ENCODE results near the gene DMD. TPM values are rescaled to one million over a fixed set of nuclear protein-coding genes. Genes with fewer than 3 reads are reported as not detected.
"Not testable (repeated sequence)": the region's sequence is repeated elsewhere in the genome, so short reads cannot be mapped to it uniquely, and the experiment has no call there.

Gene DMD
- total RNA-seq, 4 donors from 2014 or later: 27.7 to 54.7 (median 34.4) TPM

GRCh38 chrX:32538554-32538953 lies 672.8 kb downstream of the DMD start:
- ATAC-seq (ENCODE audit: low FRiP score) (no peak), DNase-seq (ENCODE audit: low spot score) (no peak)
- no peak for TF ChIP-seq CTCF (IDR thresholded peaks at IDR 0.05)

- no peak for DNase-seq (ENCODE audit: low spot score)
- ATAC-seq (ENCODE audit: low FRiP score): no peak
- no peak for TF ChIP-seq CTCF (IDR thresholded peaks at IDR 0.05)
Observed at GRCh38 chrX:32533848-32534247, 677.5 kb downstream of the DMD start.

DNA sequence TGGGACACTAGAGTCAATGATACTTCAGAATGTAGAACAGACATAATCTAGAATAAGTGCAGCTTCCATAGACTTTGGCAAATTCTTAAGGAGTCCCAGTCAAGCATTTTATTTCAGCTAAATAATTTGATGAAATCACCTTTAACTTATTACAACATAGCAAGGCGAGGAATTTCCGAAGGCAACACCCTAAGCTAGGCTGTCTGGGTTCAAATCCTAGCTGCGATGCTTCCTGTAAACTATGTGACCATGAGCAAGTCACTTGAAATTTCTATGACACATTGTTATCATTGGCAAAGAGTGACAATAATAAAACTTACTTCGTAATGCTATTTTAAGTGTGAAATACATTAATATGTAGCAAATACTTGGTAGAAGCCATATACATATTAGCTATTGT lies 679.1 kb downstream of the DMD start:
- TF ChIP-seq CTCF (IDR thresholded peaks at IDR 0.05): no peak
- DNase-seq (ENCODE audit: low spot score) (no peak), ATAC-seq (ENCODE audit: low FRiP score) (no peak)

- ATAC-seq (ENCODE audit: low FRiP score) (no peak), DNase-seq (ENCODE audit: low spot score) (no peak)
- no peak for TF ChIP-seq CTCF (IDR thresholded peaks at IDR 0.05)
Observed at GRCh38 chrX:32530802-32531403, 680.4 kb downstream of the DMD start.

- ATAC-seq (ENCODE audit: low FRiP score); DNase-seq (ENCODE audit: low spot score): not testable (repeated sequence)
Observed at GRCh38 chrX:32528451-32528850, 682.9 kb downstream of the DMD start.

DNA sequence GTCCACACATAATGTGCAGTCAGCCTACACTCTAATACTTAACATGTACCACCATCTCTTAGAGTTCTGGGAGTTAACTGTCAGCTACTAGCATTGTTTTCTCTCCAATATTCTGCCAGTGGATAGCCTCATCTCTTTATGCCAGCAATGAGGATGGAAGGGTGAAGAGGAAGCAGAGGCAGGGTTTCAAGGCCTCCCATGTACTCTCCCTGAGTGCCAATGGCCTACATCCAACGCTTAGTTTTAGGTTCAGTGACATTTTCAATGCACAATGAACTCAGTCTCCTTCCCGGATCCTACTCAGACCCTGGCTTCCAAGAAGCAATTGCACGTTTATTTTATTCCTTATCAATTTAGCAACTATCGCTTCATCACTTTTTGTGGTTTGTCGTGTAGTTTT lies 686.1 kb downstream of the DMD start:
- ATAC-seq (ENCODE audit: low FRiP score): no peak
- no peak for TF ChIP-seq CTCF (IDR thresholded peaks at IDR 0.05)
- no peak for DNase-seq (ENCODE audit: low spot score)

- no peak for ATAC-seq (ENCODE audit: low FRiP score)
- no peak for TF ChIP-seq CTCF (IDR thresholded peaks at IDR 0.05)
- DNase-seq (ENCODE audit: low spot score): no peak
Observed at GRCh38 chrX:32524385-32524784, 687.0 kb downstream of the DMD start.

GRCh38 chrX:32520789-32521188 lies 690.6 kb downstream of the DMD start:
- no peak for DNase-seq (ENCODE audit: low spot score)
- TF ChIP-seq CTCF (IDR thresholded peaks at IDR 0.05): no peak
- ATAC-seq (ENCODE audit: low FRiP score): no peak
